C4-2B (cell line): ENCODE data around the gene AQP7.

Source experiments
- ZFX ChIP-seq: fragments of 450-650 bp; IDR thresholded peaks from 2 replicates; pipeline ENCODE4 v1.6.1; 2017
- TF ChIP-seq, protein P1 (sequence below): fragments of 450-650 bp; conservative IDR thresholded peaks from 2 replicates; pipeline ENCODE4 v1.5.1; 2017; ENCODE audit warnings: mild to moderate bottlenecking

- TF ChIP-seq, protein P1, sequence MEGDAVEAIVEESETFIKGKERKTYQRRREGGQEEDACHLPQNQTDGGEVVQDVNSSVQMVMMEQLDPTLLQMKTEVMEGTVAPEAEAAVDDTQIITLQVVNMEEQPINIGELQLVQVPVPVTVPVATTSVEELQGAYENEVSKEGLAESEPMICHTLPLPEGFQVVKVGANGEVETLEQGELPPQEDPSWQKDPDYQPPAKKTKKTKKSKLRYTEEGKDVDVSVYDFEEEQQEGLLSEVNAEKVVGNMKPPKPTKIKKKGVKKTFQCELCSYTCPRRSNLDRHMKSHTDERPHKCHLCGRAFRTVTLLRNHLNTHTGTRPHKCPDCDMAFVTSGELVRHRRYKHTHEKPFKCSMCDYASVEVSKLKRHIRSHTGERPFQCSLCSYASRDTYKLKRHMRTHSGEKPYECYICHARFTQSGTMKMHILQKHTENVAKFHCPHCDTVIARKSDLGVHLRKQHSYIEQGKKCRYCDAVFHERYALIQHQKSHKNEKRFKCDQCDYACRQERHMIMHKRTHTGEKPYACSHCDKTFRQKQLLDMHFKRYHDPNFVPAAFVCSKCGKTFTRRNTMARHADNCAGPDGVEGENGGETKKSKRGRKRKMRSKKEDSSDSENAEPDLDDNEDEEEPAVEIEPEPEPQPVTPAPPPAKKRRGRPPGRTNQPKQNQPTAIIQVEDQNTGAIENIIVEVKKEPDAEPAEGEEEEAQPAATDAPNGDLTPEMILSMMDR = no peak
- no peak for TF ChIP-seq ZFX
Observed at GRCh38 chr9:33416996-33417395, 14.6 kb upstream of the AQP7 start.
